GM19025 (cell line): Measurements from ENCODE around the gene SLC25A5.
"Not testable (repeated sequence)": the region's sequence is repeated elsewhere in the genome, so short reads cannot be mapped to it uniquely, and the experiment has no call there.

Source experiments
- ATAC-seq: cut with Tn5 transposase; IDR thresholded peaks from one replicate; pipeline ENCODE4 v1.9.1; 2021; ENCODE audit warnings: mild to moderate bottlenecking, low read depth, moderate library complexity; ENCODE audit not compliant: unreplicated experiment

The SLC25A5 gene

GRCh38 chrX:119467842-119468550 is at the start of gene SLC25A5:
Gene SLC25A5, plus strand, starts transcription at chrX:119468444. Its CDS starts 72 bp downstream, at chrX:119468516.
- ATAC-seq, result peak; percentile 88

DNA sequence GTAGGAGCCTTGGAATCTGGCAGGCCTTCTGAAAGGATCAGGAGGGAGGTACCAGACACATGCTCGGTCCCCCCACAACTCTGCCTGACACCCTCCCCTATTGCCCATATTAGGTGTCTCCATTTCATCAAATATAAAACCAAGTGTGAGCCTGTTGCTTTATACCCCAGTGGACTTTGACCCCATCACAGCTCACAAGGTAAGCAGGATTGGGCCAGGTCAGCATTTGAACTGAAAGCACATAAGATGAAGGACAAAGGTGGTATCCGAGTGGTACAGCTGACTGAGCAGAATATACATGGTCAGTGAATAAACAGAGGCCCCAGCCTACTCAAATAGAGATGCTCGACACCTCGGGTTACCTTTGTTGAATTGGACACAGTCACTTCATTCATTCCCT is 49.1 kb upstream of the SLC25A5 start:
- no peak for ATAC-seq

DNA sequence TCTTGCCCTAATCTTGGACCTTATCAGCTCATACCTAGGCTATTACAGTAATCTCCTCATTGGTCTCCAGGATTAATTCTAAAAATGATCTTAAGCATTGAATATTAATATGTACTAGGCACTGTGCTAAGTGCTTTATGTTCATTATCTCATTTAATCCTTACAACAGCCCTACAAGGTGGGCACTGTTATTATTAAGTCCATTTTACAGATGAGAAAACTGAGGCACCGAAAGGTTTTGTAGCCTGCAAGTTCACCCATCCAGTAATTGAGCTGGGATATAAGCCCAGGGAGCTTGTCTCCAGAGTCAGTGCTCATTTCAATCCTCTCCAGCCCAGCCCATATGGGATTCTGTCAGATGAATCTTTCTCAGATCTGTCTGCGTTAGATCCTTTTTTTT is 48.3 kb upstream of the SLC25A5 start:
- no peak for ATAC-seq

GRCh38 chrX:119421016-119421705 is 47.1 kb upstream of the SLC25A5 start:
- no peak for ATAC-seq

DNA sequence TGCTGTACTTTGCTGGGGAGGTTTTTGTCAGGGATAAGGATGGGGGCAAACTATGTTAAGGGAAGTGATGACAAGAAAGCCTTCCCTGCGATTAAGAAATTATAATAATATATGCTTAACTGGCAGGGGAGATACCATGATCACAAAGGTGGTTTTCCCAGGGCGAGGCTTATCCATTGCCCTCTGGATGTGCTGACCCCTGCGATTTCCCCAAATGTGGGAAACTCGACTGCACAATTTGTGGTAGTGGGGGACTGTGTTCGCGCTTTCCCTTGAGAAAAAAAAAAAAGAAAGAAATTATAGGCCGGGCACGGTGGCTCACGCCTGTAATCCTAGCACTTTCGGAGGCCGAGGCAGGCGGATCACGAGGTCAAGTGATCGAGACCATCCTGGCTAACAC is 44.6 kb upstream of the SLC25A5 start:
- no peak for ATAC-seq

DNA sequence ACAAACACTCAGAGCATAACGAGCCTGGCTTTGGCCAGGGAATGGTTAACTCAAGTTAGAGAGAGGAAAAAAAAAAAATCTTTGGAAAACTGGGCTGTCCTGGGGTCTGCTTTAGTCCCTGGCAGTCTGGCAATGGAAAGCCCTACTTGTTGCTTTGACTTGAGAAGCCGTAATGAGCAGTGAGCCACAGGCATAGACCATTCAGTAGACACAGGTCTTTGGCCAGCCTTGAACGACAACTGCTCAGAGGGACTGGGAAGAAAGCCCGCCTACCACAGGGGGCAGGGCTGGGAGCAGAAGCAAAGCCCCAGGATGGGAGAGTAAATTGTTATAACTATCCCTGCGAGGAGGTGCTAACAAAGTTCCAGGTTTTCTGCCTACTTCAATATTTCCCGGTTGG is 43.2 kb upstream of the SLC25A5 start:
- ATAC-seq, result no peak

GRCh38 chrX:119427024-119427794 is 41.0 kb upstream of the SLC25A5 start:
- ATAC-seq, result peak; percentile 84

GRCh38 chrX:119427795-119428185 is 40.5 kb upstream of the SLC25A5 start:
- no peak for ATAC-seq

GRCh38 chrX:119429471-119429870 is 38.8 kb upstream of the SLC25A5 start:
- no peak for ATAC-seq

DNA sequence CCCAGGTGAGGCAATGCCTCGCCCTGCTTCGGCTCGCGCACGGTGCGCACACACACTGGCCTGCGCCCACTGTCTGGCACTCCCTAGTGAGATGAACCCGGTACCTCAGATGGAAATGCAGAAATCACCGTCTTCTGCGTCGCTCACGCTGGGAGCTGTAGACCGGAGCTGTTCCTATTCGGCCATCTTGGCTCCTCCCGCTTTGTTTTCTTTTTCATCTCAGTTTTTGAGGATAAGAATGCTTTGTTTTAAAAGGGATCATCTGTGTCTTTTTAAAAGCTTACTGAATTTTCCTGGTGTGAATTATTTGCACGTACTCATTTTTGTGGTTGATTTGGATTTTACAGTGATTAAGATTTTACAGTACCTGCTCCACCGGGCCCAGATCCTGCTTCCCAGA is 26.9 kb upstream of the SLC25A5 start:
- ATAC-seq, result not testable (repeated sequence)

GRCh38 chrX:119442286-119442685 is 26.0 kb upstream of the SLC25A5 start:
- no peak for ATAC-seq

DNA sequence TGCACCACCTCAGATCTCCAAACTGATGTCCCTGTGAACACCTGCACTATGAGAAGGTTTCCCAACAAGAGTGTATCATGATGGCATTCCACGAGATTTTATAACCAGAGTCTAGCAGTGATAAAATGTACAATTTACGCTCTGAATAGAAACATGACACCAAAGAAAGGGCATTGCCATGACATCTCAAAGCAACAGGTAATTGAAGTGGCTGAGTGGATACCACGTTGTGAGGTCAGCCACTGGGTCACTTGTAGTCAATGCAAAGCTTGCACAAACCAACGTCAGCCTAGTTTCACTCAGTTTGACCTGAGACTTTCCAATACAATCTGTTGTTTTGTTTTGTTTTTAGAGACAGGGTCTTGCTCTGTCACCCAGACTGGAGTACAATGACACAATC is 15.0 kb upstream of the SLC25A5 start:
- ATAC-seq, result no peak

GRCh38 chrX:119455264-119455663 is 13.0 kb upstream of the SLC25A5 start:
- no peak for ATAC-seq

GRCh38 chrX:119459181-119459580 is 9.1 kb upstream of the SLC25A5 start:
- ATAC-seq, result no peak

GRCh38 chrX:119465555-119465954 is 2.7 kb upstream of the SLC25A5 start:
- no peak for ATAC-seq

DNA sequence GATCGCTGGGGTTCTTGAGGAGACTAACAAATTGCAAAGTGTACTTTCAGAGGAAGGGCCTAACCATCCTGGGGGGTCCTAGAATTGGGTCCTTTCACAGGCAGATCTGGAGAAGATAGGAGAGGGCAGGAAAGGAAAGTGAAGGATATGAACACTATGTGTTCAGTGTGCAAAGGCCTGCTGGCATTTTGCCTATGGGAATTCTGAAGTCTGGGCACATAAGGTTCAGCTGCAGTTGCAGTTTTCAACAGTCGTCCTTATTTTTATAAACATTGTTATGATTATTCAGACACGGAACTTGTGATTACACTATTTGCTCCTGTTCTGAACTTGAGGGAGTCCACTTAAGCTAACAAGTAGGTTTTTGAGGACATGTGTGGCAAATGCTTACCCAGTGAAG is 1.3 kb upstream of the SLC25A5 start:
- ATAC-seq, result no peak

DNA sequence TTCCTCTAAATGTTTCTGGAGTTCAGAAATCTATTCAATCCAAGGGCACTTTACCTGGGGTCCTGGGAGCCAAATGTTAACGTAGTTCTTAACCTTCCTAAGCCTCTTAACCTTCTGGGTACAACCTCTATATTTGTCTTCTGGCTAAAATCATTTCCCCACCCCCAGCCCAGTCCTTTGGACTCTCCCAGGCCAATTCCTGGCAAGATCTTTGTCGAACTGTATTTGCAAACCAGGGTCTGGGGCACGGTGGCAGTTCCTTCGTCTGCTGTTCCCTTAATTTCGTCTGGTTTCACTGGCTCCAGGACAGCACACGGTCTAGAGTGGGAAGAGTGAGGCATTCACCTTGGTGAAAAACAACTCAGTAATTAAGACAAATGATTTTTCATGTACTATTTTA is 811 bp upstream of the SLC25A5 start:
- no peak for ATAC-seq

DNA sequence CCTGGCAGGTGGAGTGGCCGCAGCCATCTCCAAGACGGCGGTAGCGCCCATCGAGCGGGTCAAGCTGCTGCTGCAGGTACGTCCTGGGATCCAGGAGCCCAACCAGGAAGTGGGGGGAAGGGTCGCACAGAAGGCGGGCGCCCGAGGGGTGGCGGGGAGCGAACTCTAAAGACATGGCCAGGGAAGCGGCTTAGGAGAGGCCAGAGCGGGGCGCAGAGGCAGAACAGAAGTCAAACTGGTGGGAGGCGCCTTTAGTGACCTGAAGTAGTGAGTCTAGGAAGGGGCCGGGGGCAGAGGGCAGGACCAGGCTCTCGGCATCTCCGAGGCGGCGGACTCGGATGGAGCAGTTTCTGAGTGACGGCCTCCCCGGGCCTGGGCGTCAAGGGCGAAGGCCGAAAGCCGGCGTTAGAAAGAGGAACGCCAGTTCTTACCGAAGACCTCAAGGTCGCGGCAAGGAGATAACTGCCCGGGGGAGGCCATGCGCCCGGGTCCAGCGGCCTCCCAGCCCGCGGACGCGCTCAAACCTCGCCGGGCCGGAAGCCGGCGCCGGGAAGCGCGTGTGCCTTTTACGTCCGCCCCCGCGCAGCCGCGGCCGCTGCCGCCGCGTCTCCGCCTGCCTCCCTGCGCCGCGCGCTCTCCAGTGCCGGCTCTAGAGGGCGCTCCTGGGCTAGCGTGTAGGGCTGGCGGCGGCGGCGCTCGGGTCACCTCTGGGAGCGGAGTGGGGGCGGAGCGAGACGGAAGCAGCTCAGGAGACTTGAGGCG is 488 bp downstream of the SLC25A5 start:
- ATAC-seq, result peak; percentile 63

- no peak for ATAC-seq
Observed at GRCh38 chrX:119469313-119469635, 1.0 kb downstream of the SLC25A5 start.

DNA sequence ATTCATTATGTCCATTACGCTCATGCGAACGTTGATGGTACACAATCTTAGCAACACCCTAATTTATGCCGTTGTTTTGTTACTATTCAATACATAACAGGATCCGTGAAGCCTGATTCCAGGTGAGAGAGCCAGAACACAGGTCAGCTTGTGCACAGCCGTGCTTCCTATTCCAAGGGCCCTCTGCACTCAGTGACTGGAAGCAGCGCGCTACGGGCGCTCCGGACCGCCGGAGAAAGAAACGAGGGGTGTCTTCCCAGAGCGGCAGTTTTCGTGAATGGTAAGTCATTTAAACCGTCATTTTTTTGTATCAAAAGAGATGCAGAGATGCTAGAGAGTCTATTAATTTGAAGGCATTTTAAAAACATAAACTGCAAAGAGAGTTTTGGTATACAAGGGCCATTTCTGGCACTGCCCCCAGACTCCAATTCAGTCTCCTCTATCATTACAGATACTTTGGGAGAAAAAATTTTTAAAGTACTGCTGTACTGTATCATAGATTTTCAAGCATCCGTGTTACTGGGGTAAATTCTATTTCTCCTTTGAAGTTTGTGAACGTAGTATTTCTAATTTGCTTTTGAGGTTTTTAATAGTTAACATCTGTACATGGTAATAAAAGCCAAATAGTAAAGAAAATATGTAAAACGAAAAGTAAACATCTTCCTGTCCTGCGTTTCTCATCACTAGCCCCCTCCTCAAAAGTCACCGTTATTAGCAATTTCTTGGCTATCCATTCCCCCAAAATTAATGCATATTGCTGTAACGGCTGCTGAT is 6.6 kb downstream of the SLC25A5 start:
- ATAC-seq, result no peak
